GM12892 (cell line): ENCODE data around the gene EML4.

Experiments
- DNase-seq: peaks from one replicate; pipeline ENCODE4 v3.0.0; 2011; ENCODE audit not compliant: insufficient read length
- FAIRE-seq: peaks from 2 replicates; lab custom pipeline; 2011; peaks lifted over from hg19 to GRCh38; lab: Jason Lieb, UNC
- POLR2A ChIP-seq: IDR thresholded peaks from 2 replicates; pipeline ENCODE4 v1.6.1; 2011; ENCODE audit warnings: low read depth, low read length, control low read depth
- POLR2AphosphoS5 ChIP-seq: IDR thresholded peaks from 2 replicates; pipeline ENCODE4 v1.6.1; 2011; ENCODE audit warnings: low read depth, low read length, control low read depth
- TAF1 ChIP-seq: IDR thresholded peaks from 2 replicates; pipeline ENCODE4 v1.6.1; 2011; ENCODE audit warnings: low read depth, mild to moderate bottlenecking, control low read depth, low read length, borderline replicate concordance

EML4 gene

GRCh38 chr2:42236911-42237310 is 67.8 kb downstream of the EML4 start:
- DNase-seq (no peak), FAIRE-seq (no peak)
- no peak for TF ChIP-seq POLR2AphosphoS5
- no peak for TF ChIP-seq POLR2A
- no peak for TF ChIP-seq TAF1

GRCh38 chr2:42238644-42239288 is 69.6 kb downstream of the EML4 start:
- FAIRE-seq (peak; percentile 88), DNase-seq (no peak)
- no peak for TF ChIP-seq POLR2AphosphoS5
- no peak for TF ChIP-seq POLR2A
- no peak for TF ChIP-seq TAF1

GRCh38 chr2:42239289-42239661 is 70.1 kb downstream of the EML4 start:
- DNase-seq: no peak
- FAIRE-seq: no peak
- TF ChIP-seq POLR2A: no peak
- TF ChIP-seq TAF1: no peak
- TF ChIP-seq POLR2AphosphoS5: no peak

- FAIRE-seq: no peak
- TF ChIP-seq POLR2A (no peak), TAF1 (no peak), POLR2AphosphoS5 (no peak)
- no peak for DNase-seq
Measured at GRCh38 chr2:42239811-42240210, 70.7 kb downstream of the EML4 start.

GRCh38 chr2:42241517-42241916 is 72.4 kb downstream of the EML4 start:
- TF ChIP-seq POLR2AphosphoS5 (no peak), TAF1 (no peak)
- FAIRE-seq: no peak
- no peak for DNase-seq

- DNase-seq (no peak), FAIRE-seq (no peak)
- TF ChIP-seq POLR2A: no peak
- TF ChIP-seq TAF1: no peak
- TF ChIP-seq POLR2AphosphoS5: no peak
Measured at GRCh38 chr2:42243297-42243696, 74.1 kb downstream of the EML4 start.

GRCh38 chr2:42244520-42244919 is 75.4 kb downstream of the EML4 start:
- FAIRE-seq: no peak
- TF ChIP-seq POLR2A (no peak), POLR2AphosphoS5 (no peak), TAF1 (no peak)

GRCh38 chr2:42245396-42245795 is 76.2 kb downstream of the EML4 start:
- no peak for FAIRE-seq
- TF ChIP-seq POLR2A (no peak), POLR2AphosphoS5 (no peak), TAF1 (no peak)
- no peak for DNase-seq

More at GRCh38 chr2:42244520-42244919, 75.4 kb downstream of the EML4 start:
- no peak for DNase-seq

- no peak for DNase-seq
- no peak for FAIRE-seq
- TF ChIP-seq POLR2A (no peak), POLR2AphosphoS5 (no peak), TAF1 (no peak)
Measured at GRCh38 chr2:42246562-42246961, 77.4 kb downstream of the EML4 start.

GRCh38 chr2:42248846-42249245 is 79.7 kb downstream of the EML4 start:
- TF ChIP-seq TAF1: no peak
- TF ChIP-seq POLR2AphosphoS5: no peak
- TF ChIP-seq POLR2A: no peak
- no peak for DNase-seq
- FAIRE-seq: no peak

GRCh38 chr2:42249284-42249683 is 80.1 kb downstream of the EML4 start:
- TF ChIP-seq TAF1 (no peak), POLR2A (no peak), POLR2AphosphoS5 (no peak)
- FAIRE-seq: no peak
- DNase-seq: no peak

- no peak for TF ChIP-seq POLR2A
- TF ChIP-seq POLR2AphosphoS5: no peak
- TF ChIP-seq TAF1: no peak
- DNase-seq (no peak), FAIRE-seq (no peak)
Measured at GRCh38 chr2:42249887-42250286, 80.7 kb downstream of the EML4 start.
